K562 (cell line): ENCODE results near the gene MAB21L4. TPM values are rescaled to one million over a fixed set of nuclear protein-coding genes. Genes with fewer than 3 reads are reported as not detected.

ENCODE experiments used
- ATAC-seq: fragments of 200-7000 bp; cut with Tn5 transposase; 3 replicates; pipeline ENCODE4 v1.9.1; 2020; ENCODE audit warnings: moderate library complexity
- BruUV-seq: library from RNA; stranded (reverse); fragments of 400-500 nt; replicated peaks from 2 replicates; lab custom pipeline; 2021; lab: Mats Ljungman, UMichigan
- CTCF ChIA-PET: fragments of 300-600 bp; formaldehyde crosslinking; extraction: SDS; loops from one replicate; lab custom pipeline; 2021; ENCODE audit warnings: low intra/inter-chr PET ratio; lab: Yijun Ruan, JAX
- POLR2A ChIA-PET: fragments of 300-600, 350-650 bp; sonication (Branson Sonifier 250); formaldehyde crosslinking; extraction: SDS; loops from one replicate; lab custom pipeline; 2021; ENCODE audit warnings: antibody characterized with exemption, inconsistent platforms; lab: Yijun Ruan, JAX
- DNase-seq, 4 experiments: peaks; one replicate each; pipeline versions ENCODE4 v3.0.0 to v3.0.0-alpha.2; 2011 to 2018; ENCODE audit warnings: low spot score in 3 of 4, mixed read lengths in 3 of 4; ENCODE audit errors: extremely low read depth in 1 of 4
- FAIRE-seq: peaks from 2 replicates; lab custom pipeline; 2011; peaks lifted over from hg19 to GRCh38; lab: Jason Lieb, UNC
- H2AFZ ChIP-seq: 2 replicates; pipeline ENCODE4 v1.6.0; 2011; ENCODE audit warnings: low read depth, low read length, control low read depth, inconsistent platforms
- H3K27ac ChIP-seq: fragments of 200-600 bp; 3 replicates; pipeline ENCODE4 v1.8.0; 2011; ENCODE audit warnings: low read depth, mild to moderate bottlenecking, control low read depth, inconsistent platforms, low read length, moderate library complexity, mixed read lengths; ENCODE audit errors: extremely low read depth
- H3K27me3 ChIP-seq, 2 experiments: fragments of 300-600 bp in 1 of 2; 2 replicates in 1 of 2; 3 replicates in 1 of 2; pipeline versions ENCODE4 v1.6.0 to v1.8.0; 2011; ENCODE audit warnings: inconsistent platforms in 2 of 2, low read length in 2 of 2, mild to moderate bottlenecking in 1 of 2, mixed read lengths in 1 of 2, moderate library complexity in 1 of 2; ENCODE audit not compliant: control insufficient read depth in 2 of 2, insufficient read depth in 2 of 2
- H3K36me3 ChIP-seq: fragments of 300-600 bp; 3 replicates; pipeline ENCODE4 v1.8.0; 2011; ENCODE audit warnings: mild to moderate bottlenecking, low read length, inconsistent platforms; ENCODE audit not compliant: control insufficient read depth, insufficient read depth
- H3K4me1 ChIP-seq, 2 experiments: fragments of 200-600 bp in 1 of 2; replicated peaks in 1 of 2; 2 replicates in 1 of 2; 3 replicates in 1 of 2; pipeline versions ENCODE4 v1.5.1 to v1.8.0; 2011; ENCODE audit warnings: inconsistent platforms in 2 of 2, low read length in 2 of 2, mild to moderate bottlenecking in 1 of 2, mixed read lengths in 1 of 2, moderate library complexity in 1 of 2; ENCODE audit not compliant: control insufficient read depth in 2 of 2, insufficient read depth in 2 of 2
- H3K4me2 ChIP-seq: 2 replicates; pipeline ENCODE4 v1.6.1; 2011; ENCODE audit warnings: low read length, control low read depth, inconsistent platforms, mixed read lengths; ENCODE audit not compliant: insufficient read depth
- H3K4me3 ChIP-seq: fragments of 200-600 bp; sonication (generic), shearing (Covaris generic); 2 replicates; pipeline ENCODE4 v1.5.1; 2016; ENCODE audit warnings: control low read depth, inconsistent platforms
- H3K79me2 ChIP-seq: fragments of 200-600 bp; 3 replicates; pipeline ENCODE4 v1.8.0; 2011; ENCODE audit warnings: low read length, inconsistent platforms; ENCODE audit not compliant: control insufficient read depth, insufficient read depth
- H3K9ac ChIP-seq, 2 experiments: 2 replicates each; pipeline versions ENCODE4 v1.6.0 to v1.6.1; 2011; ENCODE audit warnings: low read depth in 2 of 2, low read length in 2 of 2, control low read depth in 1 of 2, inconsistent platforms in 1 of 2, mild to moderate bottlenecking in 1 of 2, mixed read lengths in 1 of 2; ENCODE audit not compliant: insufficient read depth in 1 of 2
- H3K9me1 ChIP-seq: one replicate; pipeline ENCODE4 v1.6.0; 2011; ENCODE audit warnings: inconsistent platforms, mild to moderate bottlenecking, low read length, moderate library complexity; ENCODE audit not compliant: control insufficient read depth, insufficient read depth
- H3K9me3 ChIP-seq: replicated peaks from 2 replicates; pipeline ENCODE4 v1.5.1; 2011; ENCODE audit warnings: low read depth, low read length, inconsistent platforms; ENCODE audit not compliant: control insufficient read depth, insufficient read depth
- H4K20me1 ChIP-seq: replicated peaks from 2 replicates; pipeline ENCODE4 v1.6.1; 2011; ENCODE audit warnings: low read length, inconsistent platforms, mixed read lengths; ENCODE audit not compliant: control insufficient read depth, insufficient read depth
- FOXA1 ChIP-seq: fragments of 450-650 bp; IDR thresholded peaks from 2 replicates; pipeline ENCODE4 v1.6.1; 2016; ENCODE audit warnings: mild to moderate bottlenecking, borderline replicate concordance
- FOXP1 ChIP-seq: sonication (generic); formaldehyde crosslinking; IDR thresholded peaks from 2 replicates; pipeline ENCODE4 v1.8.0; 2022; ENCODE audit warnings: mild to moderate bottlenecking, missing genetic modification reagents
- HNRNPL ChIP-seq: fragments of 200-400 bp; formaldehyde crosslinking; IDR thresholded peaks from 2 replicates; pipeline ENCODE4 v1.6.1; 2017; ENCODE audit warnings: low read depth, mild to moderate bottlenecking, low read length
- MEIS2 ChIP-seq: fragments of 450-650 bp; IDR thresholded peaks from 2 replicates; pipeline ENCODE4 v1.6.1; 2014; ENCODE audit warnings: mild to moderate bottlenecking; ENCODE audit not compliant: partially characterized antibody
- TEAD4 ChIP-seq, 2 experiments: sonication (generic) in 1 of 2; formaldehyde crosslinking in 1 of 2; IDR thresholded peaks; 2 replicates each; pipeline versions ENCODE4 v1.6.1 to v1.8.0; 2012 to 2022; ENCODE audit warnings: borderline replicate concordance in 1 of 2, inconsistent platforms in 1 of 2, low read length in 1 of 2, mild to moderate bottlenecking in 1 of 2, missing genetic modification reagents in 1 of 2
- TFAM ChIP-seq: fragments of 250-450 bp; sonication (Bioruptor Pico); conservative IDR thresholded peaks from 2 replicates; pipeline ENCODE4 v1.5.0; 2021; ENCODE audit warnings: mild to moderate bottlenecking, moderate library complexity
- ZFP30 ChIP-seq: fragments of 250-450 bp; sonication (Bioruptor Pico); IDR thresholded peaks from 2 replicates; pipeline ENCODE4 v1.8.0; 2022; ENCODE audit warnings: moderate library complexity, mild to moderate bottlenecking, inconsistent platforms, borderline replicate concordance
- ZNF165 ChIP-seq: fragments of 250-450 bp; sonication (Bioruptor Pico); IDR thresholded peaks from 2 replicates; pipeline ENCODE4 v1.4.0; 2020; ENCODE audit warnings: borderline replicate concordance
- ZNF174 ChIP-seq: fragments of 250-450 bp; sonication (Bioruptor Pico); IDR thresholded peaks from 2 replicates; pipeline ENCODE4 v1.4.0; 2020; ENCODE audit warnings: mild to moderate bottlenecking
- ZNF253 ChIP-seq: fragments of 250-450 bp; sonication (Bioruptor Pico); conservative IDR thresholded peaks from 2 replicates; pipeline ENCODE4 v1.6.1; 2021; ENCODE audit warnings: mild to moderate bottlenecking
- ZNF274 ChIP-seq: IDR thresholded peaks from 2 replicates; pipeline ENCODE4 v1.6.1; 2011; ENCODE audit warnings: low read depth, mild to moderate bottlenecking, low read length, moderate library complexity, borderline replicate concordance
- WGBS: fragments of 100-300 bp; shearing (Covaris generic); methylation state at CpG from one replicate; pipeline ENCODE4 v1.1.6; 2016; ENCODE audit warnings: low coverage, mixed read lengths; ENCODE audit not compliant: insufficient coverage; ENCODE audit errors: missing lambda C conversion rate; 5-methylcytosine and 5-hydroxymethylcytosine counted together
- in situ Hi-C: fragments of 300-500 bp; cut with MboI; formaldehyde crosslinking; loops from 4 replicates; pipeline ENCODE4 v1.15.0; 2018; ENCODE audit warnings: inconsistent platforms, mixed read lengths
- intact Hi-C: fragments of 100-400 bp; cut with micrococcal nuclease; formaldehyde crosslinking; loops from 2 replicates; pipeline ENCODE4 v1.14.2; 2022
- polyA plus RNA-seq, 8 experiments: library from polyadenylated mRNA; depleted of rRNA in 4 of 8; stranded (reverse) in 5 of 8; unstranded in 3 of 8; fragments of >200 nt; fragmentation: Nextera tagmentation in 2 of 8; fragmentation: Illumina TruSeq in 1 of 8; extraction: Ambion mirVana in 2 of 8; extraction: Trizol in 1 of 8; gene quantifications; 2 replicates each; pipeline versions ENCODE4 v1.2.1 to v1.2.3, GENCODE V29; 2011 to 2014; ENCODE audit warnings: inconsistent platforms in 1 of 8, missing spikeins in 1 of 8
- total RNA-seq, 7 experiments: library from RNA; depleted of rRNA in 6 of 7; stranded (reverse); fragments of >200 nt in 6 of 7; fragmentation: Illumina TruSeq in 2 of 7; extraction: Trizol in 2 of 7; gene quantifications; 2 replicates each; pipeline versions ENCODE4 v1.2.1 to v1.2.3, GENCODE V29; 2011 to 2021; ENCODE audit warnings: low replicate concordance in 1 of 7
- TF ChIP-seq, protein P1 (sequence below): fragments of 450-650 bp; IDR thresholded peaks from 2 replicates; pipeline ENCODE4 v1.6.1; 2016; ENCODE audit warnings: low read depth, mild to moderate bottlenecking, moderate library complexity
- TF ChIP-seq, protein P2 (sequence below), 3 experiments: IDR thresholded peaks in 2 of 3; conservative IDR thresholded peaks in 1 of 3; 2 replicates each; pipeline ENCODE4 v1.5.1; 2011 to 2012; ENCODE audit warnings: low read length in 3 of 3, mild to moderate bottlenecking in 3 of 3, control low read depth in 2 of 3, improper control_type of control experiment in 1 of 3, inconsistent platforms in 1 of 3, low read depth in 1 of 3, mixed read lengths in 1 of 3, moderate library complexity in 1 of 3; ENCODE audit not compliant: insufficient read depth in 2 of 3

MAB21L4 gene
- total and polyA plus RNA-seq, 9 of the 15 experiments (the other 6 are each of a cell fraction or from before 2014, with no cell fraction given), result 0.03 TPM; not detected in 8

DNA sequence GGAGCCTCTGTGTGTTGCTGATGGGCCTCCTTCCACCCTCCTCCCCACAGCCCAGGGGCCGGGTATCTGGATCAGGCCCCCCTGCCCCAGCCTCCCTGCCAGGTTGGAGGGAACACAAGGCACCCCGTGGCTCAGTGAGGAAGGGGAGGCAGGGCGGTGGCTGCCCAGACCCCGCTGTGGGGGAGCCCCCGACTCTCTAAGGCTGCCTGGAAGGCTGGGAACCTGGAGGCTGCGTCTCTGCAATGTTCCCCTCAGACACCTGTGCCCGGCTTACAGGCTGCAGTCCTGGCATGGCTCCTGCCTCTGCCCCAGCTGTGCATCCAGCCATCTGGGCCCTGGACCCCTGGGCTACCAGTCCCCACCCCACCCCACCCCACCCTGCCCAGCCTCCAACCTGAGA is 438 bp upstream of the MAB21L4 start:
- H3K79me2 ChIP-seq, result no peaks in the 10 kb centered on the region
- H3K27ac ChIP-seq, result no peak overlapping the region
- CTCF ChIA-PET, result no interaction called here
- no TSS peak for BruUV-seq
- 0 out of 2 replicates have a peak, but pooled peaks cover 7% of the 10 kb centered on the region for H4K20me1 ChIP-seq
- peaks cover 0 to 37% of the 10 kb centered on the region in 2 experiments; a peak in 3 of 5 replicates for H3K27me3 ChIP-seq
- intact Hi-C loops, result no loop called here
- no peak for TF ChIP-seq TEAD4 (IDR thresholded peaks at IDR 0.05; ENCODE audit: low read length)
- TF ChIP-seq TEAD4 (CRISPR knock-in tag; IDR thresholded peaks at IDR 0.05; ENCODE audit: borderline replicate concordance), result no peak
- no peak for TF ChIP-seq HNRNPL
- TF ChIP-seq, protein P1, sequence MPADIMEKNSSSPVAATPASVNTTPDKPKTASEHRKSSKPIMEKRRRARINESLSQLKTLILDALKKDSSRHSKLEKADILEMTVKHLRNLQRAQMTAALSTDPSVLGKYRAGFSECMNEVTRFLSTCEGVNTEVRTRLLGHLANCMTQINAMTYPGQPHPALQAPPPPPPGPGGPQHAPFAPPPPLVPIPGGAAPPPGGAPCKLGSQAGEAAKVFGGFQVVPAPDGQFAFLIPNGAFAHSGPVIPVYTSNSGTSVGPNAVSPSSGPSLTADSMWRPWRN, result no peak
- TF ChIP-seq, protein P2, sequence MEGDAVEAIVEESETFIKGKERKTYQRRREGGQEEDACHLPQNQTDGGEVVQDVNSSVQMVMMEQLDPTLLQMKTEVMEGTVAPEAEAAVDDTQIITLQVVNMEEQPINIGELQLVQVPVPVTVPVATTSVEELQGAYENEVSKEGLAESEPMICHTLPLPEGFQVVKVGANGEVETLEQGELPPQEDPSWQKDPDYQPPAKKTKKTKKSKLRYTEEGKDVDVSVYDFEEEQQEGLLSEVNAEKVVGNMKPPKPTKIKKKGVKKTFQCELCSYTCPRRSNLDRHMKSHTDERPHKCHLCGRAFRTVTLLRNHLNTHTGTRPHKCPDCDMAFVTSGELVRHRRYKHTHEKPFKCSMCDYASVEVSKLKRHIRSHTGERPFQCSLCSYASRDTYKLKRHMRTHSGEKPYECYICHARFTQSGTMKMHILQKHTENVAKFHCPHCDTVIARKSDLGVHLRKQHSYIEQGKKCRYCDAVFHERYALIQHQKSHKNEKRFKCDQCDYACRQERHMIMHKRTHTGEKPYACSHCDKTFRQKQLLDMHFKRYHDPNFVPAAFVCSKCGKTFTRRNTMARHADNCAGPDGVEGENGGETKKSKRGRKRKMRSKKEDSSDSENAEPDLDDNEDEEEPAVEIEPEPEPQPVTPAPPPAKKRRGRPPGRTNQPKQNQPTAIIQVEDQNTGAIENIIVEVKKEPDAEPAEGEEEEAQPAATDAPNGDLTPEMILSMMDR (IDR thresholded peaks at IDR 0.05 in 2 of 3, conservative IDR thresholded peaks at IDR 0.05 in 1 of 3; ENCODE audit: insufficient read depth in 2 of 3, low read depth in 1 of 3, low read length in 3 of 3), result no peak
- TF ChIP-seq ZNF253 (CRISPR knock-in tag), result no peak
- TF ChIP-seq TFAM (CRISPR knock-in tag), result no peak
- TF ChIP-seq FOXP1 (CRISPR knock-in tag), result no peak
- no peak for TF ChIP-seq ZNF174 (CRISPR knock-in tag)
- TF ChIP-seq FOXA1, result no peak
- TF ChIP-seq ZNF274, result no peak
- TF ChIP-seq MEIS2, result no peak
- no peak for TF ChIP-seq ZFP30 (CRISPR knock-in tag)
- TF ChIP-seq ZNF165 (CRISPR knock-in tag), result no peak
- TF ChIP-seq, all 486 proteins: peak for 0
- H3K4me3 ChIP-seq, result no peak overlapping the region
- no peak overlapping the region for H2AFZ ChIP-seq
- 0% methylated on average over 3 of the region's 7 CpGs for WGBS
- H3K9me1 ChIP-seq, result no peaks in the 10 kb centered on the region
- POLR2A ChIA-PET, result interaction anchor here (0.6 kb wide), 1 partner anchor 31 kb away, joined by 3 read pairs; no protein-coding TSS in a partner anchor
- H3K9me3 ChIP-seq, result no peaks in the 10 kb centered on the region
- FAIRE-seq (no peak), DNase-seq (no peak), ATAC-seq (no peak)
- in situ Hi-C loops, result no loop called here
- no peak overlapping the region for H3K9ac ChIP-seq
- no peaks in the 10 kb centered on the region for H3K36me3 ChIP-seq
- H3K4me1 ChIP-seq, result peaks cover 0 to 7% of the 10 kb centered on the region in 2 experiments; a peak in 2 of 5 replicates
- H3K4me2 ChIP-seq, result no peak overlapping the region
